HL-60/S4 treated with phorbol 12-myristate 13-acetate at 8.2 ng/mL for 4 days and 3 days (cell line): ENCODE data around the gene KIF23.
"Not testable (repeated sequence)": the region's sequence is repeated elsewhere in the genome, so short reads cannot be mapped to it uniquely, and the experiment has no call there.

Experiments used
- in situ Hi-C: fragments of 300-500 bp; cut with MboI; formaldehyde crosslinking; loops from 2 replicates; pipeline ENCODE4 v1.15.0; 2022; ENCODE audit warnings: low sequenced_read_pairs

The KIF23 gene

GRCh38 chr15:69413822-69414700, at the start of gene KIF23:
Gene KIF23, plus strand, starts transcription at chr15:69414349. Its CDS starts 117 bp downstream, at chr15:69414466.
- in situ Hi-C loops, result no loop called here

GRCh38 chr15:69367236-69367635, 46.9 kb upstream of the KIF23 start:
- in situ Hi-C loops, result no loop called here

DNA sequence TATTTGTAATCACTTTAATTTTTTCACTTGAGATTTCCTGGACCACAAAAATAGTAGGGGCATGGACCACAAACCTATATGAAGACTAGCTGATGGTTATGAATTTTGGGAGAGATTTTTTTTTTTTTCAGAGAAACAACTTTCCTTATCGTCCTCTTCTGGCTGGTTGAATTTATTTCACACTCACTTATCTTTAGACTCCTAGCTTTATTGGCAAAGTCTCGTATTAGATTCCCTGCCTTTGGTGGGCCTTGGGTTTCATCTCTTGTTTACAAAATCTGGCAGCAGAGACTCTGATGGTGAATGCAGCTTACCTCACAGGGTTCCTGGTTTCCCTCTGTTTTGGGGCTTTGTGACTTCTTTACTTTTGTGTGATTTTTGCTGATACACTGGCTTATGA, 44.5 kb upstream of the KIF23 start:
- in situ Hi-C loops, result no loop called here

DNA sequence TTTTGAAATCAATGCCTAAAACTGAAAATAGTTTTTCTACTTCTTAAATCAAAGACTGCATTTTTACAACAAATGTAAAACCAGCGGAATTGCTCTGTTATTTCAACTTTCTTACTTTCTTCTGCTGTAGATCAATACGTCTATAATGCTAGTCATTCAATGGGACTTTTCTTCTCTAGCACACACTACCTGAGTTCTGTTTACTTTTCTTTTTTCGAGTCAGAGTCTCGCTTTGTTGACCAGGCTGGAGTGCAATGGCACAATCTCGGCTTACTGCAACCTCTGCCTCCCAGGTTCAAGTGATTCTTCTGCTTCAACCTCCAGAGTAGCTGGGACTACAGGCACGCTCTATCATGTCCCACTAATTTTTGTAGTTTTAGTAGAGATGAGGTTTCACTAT, 40.7 kb upstream of the KIF23 start:
- in situ Hi-C loops, result no loop called here

DNA sequence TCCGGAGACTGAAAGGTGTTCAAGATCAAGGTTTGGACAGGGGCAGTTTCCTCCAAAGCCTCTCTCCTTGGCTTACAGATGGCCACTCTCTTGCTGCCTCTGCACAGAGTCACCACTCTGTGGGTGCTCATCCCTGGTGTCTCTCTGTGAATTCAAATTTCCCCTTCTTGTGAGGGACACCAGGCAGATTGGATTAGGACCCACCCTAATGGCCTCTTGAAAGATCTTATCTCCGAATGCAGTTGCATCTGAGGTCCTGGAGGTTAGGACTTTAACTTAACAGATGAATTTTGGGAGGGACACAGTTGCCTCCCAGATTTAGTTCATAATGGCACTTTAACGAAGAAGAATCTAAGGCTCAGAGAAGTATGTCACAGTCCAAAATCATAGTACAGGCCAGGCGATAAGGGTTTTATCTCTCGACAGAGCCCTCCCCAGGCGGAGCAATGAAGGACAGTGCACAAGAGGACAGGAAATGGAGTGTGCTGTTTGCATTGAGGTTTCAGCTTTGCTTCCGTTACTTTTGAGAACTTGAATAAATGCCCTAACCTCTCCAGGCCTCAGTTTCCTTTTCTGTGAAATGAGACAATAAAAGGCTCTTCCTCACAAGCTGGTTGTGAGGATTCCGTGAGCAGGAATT, 38.9 kb upstream of the KIF23 start:
- in situ Hi-C loops, result no loop called here

GRCh38 chr15:69377216-69377970, 36.8 kb upstream of the KIF23 start:
- in situ Hi-C loops, result no loop called here

DNA sequence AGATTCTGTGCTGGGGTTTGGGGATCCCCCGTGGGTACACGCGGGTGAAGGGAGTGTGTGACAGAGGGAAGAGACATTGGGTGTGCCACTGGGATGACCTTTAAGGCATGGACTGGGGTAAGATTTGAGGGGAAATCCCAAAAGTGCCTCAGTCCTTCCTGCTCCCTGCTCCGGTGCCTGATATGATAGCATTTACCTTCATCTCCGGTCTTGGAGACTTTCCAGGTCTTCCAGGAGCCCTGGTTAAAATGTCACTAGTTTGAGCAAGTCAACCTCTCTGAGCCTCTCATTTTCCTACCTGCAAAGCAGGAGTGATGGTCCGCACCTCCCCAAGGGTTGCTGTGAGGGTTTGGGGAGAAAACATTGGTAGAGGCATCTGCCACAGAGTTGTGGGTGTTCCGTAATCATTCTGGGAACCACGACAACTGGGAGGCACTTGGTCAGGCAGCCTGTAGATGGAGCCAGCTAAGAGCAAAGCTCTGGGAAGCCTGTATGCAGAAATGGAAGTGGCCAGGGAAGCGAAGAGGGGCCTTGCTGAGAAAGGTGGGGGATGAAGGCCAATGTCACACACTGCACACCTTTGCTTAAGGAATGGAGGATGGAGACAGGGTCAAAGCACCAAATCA, 33.9 kb upstream of the KIF23 start:
- in situ Hi-C loops, result no loop called here

- in situ Hi-C loops, result no loop called here
Measured at GRCh38 chr15:69380726-69381105, 33.4 kb upstream of the KIF23 start.

GRCh38 chr15:69382176-69382575, 32.0 kb upstream of the KIF23 start:
- in situ Hi-C loops, result not testable (repeated sequence)

- in situ Hi-C loops, result not testable (repeated sequence)
Measured at GRCh38 chr15:69384066-69384465, 30.1 kb upstream of the KIF23 start.

- in situ Hi-C loops, result no loop called here
Measured at GRCh38 chr15:69384626-69385598, 29.2 kb upstream of the KIF23 start.

- in situ Hi-C loops, result no loop called here
Measured at GRCh38 chr15:69385831-69386230, 28.3 kb upstream of the KIF23 start.

DNA sequence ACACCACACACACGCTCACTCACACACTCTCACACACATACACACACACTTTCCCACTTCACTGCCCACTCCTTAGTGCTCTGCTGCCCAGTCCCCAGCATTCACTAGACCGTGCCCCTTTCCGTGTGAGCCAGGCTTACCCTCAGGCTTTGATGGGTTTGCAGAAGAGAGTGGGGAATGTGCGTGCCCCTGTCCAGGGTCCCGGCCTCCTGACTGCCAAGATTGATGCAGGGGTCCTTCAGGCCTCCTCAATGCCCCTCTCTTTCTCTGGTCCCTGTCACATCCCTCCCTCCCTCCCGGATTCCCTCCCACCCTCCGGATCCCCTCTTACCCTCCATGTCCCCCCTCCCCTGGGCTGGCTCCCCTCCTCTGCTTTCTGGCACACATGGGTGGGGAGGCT, 27.9 kb upstream of the KIF23 start:
- in situ Hi-C loops, result no loop called here

- in situ Hi-C loops, result no loop called here
Measured at GRCh38 chr15:69388260-69388705, 25.9 kb upstream of the KIF23 start.

- in situ Hi-C loops, result no loop called here
Measured at GRCh38 chr15:69389426-69389825, 24.7 kb upstream of the KIF23 start.

DNA sequence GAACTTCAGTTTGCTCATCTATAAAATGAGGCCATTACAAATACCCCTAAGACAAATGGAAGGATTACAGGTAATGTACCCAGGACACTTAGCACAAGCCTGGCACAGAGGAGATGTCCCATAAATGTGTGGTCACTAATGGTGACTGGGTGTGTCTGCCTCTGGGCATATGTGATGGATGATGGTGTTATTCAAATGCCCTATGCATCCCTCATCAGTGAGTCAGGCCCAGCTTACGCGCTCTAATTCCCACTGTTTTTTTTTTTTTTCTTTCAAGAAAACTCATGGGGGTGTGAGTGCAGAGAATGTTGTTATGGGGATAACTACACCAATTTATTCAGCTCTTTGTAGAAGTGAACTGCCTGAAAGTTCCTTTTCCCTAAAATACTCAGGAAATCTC, 23.6 kb upstream of the KIF23 start:
- in situ Hi-C loops, result no loop called here

DNA sequence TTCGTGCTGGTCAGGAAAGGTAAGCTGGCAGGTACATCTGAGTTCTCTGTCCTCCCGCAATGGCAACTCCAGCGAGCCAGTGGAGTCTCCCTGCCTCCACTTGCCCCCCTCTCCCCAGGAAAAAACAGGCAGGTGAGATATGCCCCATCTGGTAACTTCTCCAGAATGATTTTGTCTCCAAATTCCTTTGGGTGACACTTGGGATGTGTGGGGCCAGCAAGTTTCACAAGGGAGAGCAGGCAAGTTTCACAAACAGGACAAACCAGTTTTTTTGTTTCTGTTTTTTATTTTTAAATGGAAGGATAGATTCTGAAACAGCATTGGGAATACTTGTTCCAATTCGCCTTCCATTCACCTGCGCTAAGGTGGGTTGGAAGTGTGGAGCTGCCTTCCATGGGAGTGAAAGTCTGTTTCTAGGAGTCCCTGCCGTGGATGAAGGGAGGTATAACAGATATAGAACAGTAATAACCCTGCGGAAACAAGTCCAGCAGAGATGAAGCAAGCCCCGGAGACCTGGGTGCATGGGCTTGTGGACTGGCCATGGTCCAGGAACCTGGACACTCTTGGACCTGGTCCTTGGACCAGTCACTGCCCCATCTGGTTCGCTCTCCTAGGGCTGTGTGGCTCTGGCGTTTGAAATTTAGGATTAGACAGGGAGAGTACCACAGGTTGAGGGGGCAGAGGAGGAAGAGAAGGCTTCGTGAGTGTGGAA, 22.9 kb upstream of the KIF23 start:
- in situ Hi-C loops, result no loop called here

DNA sequence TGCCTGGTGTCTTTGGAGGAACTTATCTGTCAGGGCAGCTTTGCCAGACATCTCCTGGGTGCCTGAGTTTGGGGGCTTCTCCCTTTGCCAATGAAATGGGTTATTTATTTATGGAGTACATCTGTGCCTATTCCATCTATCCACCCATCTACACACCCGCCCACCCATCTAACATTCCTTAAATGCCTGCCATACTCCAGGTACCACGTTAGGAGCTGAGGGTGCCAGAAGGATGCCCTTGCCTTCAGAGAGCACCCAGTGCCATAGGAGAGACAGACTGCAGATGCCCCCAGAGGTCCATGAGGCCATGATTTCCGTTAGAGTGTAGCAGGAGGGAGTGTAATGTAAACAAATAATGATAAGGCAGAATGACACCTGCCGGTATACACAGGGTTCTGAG, 21.8 kb upstream of the KIF23 start:
- in situ Hi-C loops, result no loop called here

DNA sequence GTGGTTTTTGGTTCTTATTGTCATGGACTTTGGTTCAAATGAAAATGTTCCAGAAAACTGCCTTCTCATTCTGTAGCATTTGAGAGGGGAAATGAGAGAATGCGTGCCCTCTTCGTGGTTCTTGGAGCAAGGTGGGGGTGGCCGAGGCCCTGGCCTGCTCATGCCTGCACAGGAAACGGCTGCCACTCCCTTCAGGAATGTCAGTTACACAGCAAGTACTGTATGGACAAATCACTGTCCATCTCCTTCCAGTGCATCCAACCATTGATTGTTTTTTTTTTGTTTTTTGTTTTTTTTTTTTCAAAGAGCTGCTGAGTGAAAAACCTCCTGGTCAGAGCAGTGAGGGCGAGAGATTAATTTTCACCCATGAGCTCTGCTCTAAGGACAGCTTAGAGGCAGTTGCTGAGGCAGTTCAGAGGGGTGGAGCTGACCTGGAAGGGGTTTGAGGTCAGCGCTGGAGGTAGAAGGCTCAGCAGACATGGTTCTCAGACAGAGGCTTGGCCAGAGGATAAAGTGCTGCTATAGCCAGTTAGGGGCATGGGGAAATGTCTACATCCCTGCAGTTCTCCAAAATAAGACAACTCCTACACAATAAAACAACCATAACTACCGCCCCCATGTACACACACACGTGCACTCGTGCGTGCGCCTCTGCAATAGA, 20.2 kb upstream of the KIF23 start:
- in situ Hi-C loops, result no loop called here
